ENCODE measurements around the gene UBE2E1. TPM values are rescaled to one million over a fixed set of nuclear protein-coding genes. Genes with fewer than 3 reads are reported as not detected.

UBE2E1 gene
- total RNA-seq, 1 experiment from 2014 or later, result 80.3 TPM

DNA sequence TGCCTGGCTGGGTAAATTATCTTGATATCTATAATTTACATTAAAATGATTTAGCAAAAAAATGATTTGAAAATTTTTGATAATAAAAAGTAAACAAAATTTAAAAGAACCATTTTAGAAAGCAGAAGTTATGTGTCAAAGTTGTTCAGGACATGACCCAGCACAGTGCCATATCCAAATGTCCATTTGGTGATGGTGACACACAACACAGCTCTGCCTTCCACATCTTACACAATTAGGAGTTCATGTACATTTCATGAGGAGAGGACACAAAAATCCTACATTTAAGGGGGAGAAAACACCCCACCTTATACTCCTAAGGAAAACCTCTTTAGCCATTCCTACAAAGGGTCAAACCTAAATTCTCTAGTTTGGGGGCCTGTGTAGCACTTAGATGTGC, 10.7 kb upstream of the UBE2E1 start:
- DNase-seq (ENCODE audit: low read depth), result no peak

DNA sequence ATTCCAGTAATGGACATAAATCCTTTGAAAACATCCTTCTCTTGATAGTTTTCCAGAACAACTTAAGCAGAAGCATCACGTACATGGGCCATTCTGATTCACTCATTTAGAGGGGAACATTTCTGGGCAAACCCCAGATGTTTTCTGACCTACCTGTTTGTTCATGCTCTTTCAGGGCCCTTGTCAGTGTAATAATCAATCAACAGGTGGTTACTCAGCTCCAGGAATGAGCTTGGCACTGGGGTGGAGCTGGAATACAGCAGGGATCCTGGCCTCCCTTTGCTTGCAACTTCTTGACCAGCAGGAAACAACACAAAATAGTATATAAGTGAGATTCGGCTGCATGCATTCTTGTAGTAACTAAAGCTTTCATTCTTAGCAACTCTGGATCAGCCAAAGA, 9.2 kb upstream of the UBE2E1 start:
- no peak for DNase-seq (ENCODE audit: low read depth)

DNA sequence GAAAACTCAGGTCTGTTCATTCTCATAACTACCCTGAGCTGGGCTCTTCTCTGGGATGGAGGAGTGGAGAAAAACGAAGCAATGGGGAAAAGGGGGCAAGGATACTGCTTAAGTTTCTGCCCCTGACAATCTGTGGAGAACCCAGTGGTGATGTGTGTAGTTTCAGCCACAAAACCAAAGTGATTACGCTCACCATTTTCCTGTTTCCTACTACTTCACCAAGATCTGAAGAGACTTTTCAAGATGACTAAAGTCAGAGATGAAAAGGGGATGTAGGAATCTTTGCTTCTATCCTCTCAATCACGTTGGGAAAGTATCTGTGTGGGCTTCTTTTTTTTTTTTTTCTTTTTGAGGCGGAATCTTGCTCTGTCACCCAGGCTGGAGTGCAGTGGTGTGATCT, 8.3 kb upstream of the UBE2E1 start:
- DNase-seq (ENCODE audit: low read depth), result no peak

DNA sequence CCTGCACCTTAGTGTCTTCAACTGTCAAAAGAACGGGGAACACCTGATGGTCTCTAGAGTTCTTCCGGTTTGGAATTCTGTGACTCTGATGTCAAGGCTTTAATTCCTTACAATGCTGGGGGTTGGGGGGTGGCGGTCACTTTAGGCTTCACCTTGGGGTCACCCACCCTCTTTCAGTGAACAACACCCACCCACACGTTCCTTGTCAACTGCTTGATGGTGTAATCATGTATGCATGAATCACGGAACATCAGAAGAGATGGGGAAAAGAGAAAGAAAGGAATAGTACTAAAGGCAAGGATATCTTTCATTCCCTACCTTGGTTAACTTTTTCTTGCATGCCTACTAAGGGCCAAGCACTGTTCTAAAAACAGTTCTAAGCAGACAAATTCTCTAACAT, 7.3 kb upstream of the UBE2E1 start:
- no peak for DNase-seq (ENCODE audit: low read depth)

DNA sequence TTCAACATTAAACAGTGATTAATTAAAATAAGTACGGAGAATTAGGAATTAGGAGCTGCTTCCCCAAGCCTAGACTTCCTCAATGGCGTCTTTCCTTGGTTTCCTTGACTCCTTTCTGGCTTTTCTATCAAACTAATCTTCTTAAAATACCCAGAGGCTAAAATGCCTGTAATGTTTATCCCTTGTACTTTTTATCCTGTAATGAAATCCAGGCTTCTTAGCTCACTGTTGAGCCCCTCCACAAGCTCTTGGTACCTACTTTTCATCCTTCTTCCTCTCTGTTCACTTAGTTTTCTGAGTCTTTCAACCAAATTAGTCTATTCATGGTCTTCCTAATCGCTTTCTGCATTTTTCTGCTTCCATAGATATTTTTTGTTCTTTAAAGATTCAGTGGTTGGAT, 6.9 kb upstream of the UBE2E1 start:
- DNase-seq (ENCODE audit: low read depth), result no peak

DNA sequence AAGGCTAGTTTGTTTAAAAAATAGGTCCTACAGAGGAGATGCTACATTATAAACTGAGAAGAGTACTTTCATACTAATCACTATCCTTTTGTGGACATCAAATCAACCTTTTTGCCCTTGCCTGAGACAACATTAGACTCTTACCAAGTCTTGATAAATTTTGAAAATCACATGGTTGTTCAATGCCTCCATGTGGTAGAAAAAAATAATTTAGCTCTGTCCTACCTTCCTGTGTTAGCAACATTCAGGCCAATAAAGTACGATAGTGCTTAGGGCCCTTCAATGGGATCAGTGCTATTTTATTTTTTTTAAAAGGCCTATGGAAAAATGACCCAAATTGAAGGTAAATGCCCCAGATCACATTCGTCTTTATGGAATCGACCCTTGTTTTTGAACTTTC, 5.0 kb upstream of the UBE2E1 start:
- DNase-seq (ENCODE audit: low read depth), result no peak

DNA sequence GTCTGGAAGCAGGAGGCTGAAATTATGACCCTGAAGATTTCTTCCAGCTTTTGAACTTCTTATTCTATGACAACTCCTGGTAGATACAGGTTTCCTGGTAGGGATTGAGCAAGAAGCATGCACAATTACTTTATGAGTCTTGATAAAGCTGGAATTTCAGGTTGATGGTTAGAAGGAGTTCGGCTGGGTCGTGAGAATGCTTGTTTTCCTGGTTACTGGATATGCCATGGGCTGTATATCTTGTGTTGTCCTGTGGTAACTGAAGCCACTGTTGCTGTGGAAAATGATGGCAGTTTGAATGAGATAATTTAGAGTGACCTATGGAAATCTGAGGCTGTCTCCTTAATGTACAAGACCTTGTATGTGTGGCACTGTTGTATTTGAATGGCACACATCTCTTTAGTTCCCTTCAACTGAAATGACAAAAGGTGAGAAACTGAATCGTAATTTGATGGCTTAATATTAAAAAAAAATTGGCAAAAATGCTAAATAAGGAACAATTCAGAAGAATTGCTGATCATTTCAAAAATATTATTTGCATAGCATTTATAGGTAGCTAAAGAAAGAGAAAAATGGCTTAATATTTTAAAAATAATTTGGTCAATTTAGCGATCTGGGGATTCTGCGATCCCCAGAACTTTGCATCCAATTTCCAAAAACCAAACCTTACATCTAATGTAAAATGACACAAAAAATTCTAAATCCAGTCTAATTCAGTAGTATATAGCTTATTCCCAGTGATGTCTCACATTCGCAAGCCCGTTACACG, 1.1 kb upstream of the UBE2E1 start:
- DNase-seq (ENCODE audit: low read depth), result no peak

DNA sequence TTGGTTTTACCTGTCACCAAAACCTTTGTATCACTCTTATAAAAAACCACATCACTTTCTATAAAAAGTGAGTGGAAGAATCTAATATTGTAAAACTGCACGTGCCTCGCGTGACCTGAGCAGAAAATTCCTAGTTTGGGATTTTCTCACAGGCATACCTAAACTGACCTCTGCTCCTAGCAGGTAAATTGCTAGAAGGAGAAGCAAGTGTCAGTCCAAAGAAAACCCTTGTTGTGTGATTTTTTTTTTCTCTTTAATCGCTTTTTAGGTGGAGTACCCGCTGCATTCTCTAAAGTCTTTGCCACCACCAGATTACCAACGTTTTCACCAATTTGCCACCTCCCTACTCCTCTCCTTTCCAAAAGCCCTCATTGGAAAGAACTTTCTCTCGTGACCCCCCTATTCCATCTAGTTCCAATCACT, 534 bp upstream of the UBE2E1 start:
- DNase-seq (ENCODE audit: low read depth), result no peak

DNA sequence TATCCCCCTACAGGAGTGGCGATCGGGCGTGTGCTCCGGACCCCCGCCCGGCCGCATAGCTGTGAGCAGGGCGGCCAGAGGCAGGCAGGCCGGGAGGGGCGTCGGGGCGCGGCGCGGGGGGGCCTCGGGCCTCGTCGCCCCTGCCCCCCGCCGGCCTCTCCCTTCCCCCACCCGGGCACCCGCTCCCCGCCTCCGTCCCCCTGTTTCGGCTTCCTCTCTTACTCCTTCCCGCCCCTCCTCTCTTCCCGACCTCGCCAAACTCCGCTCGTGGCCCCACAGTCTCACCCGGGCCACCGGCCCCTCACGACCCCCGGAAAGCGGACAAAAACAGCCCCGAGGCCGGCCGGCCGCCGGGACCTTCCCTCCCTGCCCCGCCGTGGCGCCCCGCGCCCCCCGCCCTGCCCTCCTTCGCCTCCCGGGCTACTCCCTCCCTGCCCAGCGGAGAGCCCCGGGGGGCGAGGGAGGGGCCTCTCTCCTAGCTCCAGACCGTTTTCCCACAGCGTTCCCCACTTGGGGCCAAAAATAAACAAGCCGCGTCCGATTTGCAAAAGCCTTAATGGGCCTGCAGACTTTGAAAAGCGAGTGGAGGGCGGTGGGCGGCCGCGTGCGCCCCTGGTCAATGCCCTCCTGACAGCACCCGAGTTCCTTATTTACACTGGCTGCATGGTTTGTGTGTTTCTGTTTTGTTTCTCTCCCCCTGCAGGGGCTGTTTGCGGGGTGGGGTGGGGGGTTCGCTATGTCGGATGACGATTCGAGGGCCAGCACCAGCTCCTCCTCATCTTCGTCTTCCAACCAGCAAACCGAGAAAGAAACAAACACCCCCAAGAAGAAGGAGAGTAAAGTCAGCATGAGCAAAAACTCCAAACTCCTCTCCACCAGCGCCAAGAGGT, 1.0 kb downstream of the UBE2E1 start:
- peak; percentile 22 for DNase-seq (ENCODE audit: low read depth)

DNA sequence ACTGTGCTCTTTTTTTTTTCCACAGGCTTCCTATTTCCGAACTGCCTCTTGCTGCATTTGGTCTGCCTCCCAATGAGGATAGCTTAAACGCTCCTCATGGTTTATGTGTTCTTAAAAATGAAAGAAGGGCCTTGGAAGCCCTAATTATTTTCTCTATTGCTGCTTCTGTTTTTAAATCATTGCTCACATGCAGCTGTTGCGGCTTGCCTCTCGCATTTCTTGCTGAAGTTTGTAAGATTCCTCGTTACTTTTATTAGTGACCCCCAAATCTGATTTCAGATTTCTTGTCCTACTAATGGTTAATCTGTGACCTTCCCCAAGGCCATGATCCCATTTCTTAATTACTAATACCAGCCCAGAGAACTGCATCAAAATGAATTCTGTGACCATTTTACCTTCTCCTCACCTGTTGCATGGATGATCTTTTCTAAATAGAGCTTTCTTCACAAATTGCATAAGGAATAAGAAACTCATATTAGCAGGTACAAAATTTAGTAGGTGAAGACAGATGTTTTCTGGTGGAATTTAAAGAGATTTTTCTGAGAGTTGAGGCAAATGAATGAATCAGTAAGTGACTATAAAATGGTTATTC, 1.8 kb downstream of the UBE2E1 start:
- DNase-seq (ENCODE audit: low read depth), result no peak

DNA sequence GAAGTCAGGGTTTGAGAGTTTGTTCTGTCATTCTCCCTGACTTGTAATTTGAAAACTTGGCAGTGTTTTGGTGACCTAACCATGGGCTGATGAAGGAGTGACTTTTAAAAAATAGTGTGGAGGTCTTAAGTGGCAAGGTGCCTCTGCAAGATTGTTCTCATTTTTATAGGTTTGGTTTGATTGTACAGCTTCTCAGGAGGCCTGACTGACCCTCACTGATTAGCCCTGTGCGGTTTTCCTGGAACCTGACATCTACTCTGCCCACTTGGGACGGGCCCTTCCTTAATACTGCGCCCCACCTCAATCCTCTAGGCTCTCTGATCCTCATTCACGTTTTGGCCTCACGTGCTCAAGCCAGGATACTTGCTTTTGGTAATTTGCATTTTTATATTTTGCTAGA, 2.8 kb downstream of the UBE2E1 start:
- DNase-seq (ENCODE audit: low read depth), result no peak

DNA sequence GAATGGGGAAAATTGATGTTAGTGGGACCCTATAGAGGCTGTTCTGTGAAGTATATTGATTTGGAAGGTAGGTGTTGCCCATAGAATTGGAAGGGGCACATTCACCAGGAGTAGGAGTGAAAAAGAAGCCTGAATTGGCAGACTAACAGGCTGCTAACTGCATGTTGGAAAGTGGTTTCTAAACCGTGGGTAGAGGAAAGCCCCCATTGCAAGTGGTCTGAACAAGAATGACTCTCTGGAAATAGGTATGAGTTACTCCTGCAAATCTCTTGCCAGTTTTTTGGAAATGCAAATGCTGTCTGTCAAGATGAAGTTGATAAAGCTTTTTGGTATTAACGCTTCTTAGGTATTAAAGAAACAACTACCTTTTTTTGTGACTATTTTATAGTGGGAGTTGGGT, 3.5 kb downstream of the UBE2E1 start:
- no peak for DNase-seq (ENCODE audit: low read depth)

DNA sequence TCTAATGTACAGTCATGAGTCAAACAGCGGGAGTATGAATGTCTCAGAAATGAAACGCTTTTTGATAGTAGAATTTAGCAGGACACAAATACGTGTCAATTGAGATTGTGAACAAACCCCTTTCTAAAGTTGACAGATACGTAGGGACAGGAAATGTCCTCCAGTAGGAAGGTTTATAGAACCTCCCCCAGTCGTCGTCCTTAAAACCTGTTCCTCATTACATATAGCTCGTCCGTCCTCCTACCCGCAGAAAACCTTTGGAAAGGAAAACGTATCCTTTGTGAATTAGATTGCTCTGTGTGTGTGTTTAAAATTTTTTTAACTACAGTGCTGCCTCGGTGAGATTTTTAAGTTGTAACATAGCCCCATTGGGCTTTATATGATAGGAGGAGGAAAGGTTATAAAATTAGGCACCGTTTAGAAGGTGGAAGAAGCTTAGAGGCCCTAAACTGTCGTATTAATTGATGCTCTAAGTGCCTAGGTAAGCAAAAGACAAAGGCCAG, 4.1 kb downstream of the UBE2E1 start:
- DNase-seq (ENCODE audit: low read depth), result no peak

DNA sequence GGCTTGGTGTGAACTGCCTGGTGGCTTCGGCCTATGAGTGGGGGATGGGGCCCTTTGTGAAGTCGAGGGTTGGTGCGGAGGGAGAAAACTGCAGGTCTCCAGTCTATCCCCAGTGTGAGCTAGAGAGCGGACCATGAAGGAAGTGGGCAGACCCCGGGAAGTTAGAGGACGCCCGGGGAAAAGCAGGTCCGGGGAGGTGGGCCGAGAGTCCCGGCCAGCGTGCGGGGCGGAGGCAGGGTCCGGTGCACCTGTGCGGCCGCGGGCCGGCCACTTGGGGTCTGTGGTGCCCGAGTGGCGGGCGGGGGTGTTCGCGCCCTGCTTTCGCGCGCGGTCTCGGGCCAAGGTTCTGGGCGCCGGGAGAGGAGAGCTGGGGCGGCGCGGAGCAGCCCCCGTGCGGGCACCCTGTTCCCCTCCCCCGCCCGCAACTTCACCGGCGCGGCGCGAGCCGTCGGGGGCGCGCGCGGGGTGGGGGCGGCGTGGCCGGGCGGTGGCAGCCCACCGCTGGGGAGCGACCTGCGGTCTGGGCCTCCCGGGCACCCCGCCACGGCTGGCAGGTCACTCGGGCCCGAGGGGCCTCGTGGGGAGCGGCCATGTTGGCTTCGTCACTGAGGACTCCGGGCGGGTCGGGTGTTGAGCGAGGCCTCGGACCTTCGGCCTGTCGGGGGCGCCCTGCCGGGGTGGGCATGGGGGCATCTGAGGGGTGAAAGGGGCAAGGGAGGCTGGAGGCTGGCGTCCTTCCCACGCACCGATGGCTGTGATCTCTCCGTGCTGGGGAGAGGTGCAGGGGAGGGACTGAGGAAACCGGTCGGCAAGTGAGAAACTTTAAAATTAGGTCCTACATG, 4.8 kb downstream of the UBE2E1 start:
- peak; percentile 36 for DNase-seq (ENCODE audit: low read depth)

DNA sequence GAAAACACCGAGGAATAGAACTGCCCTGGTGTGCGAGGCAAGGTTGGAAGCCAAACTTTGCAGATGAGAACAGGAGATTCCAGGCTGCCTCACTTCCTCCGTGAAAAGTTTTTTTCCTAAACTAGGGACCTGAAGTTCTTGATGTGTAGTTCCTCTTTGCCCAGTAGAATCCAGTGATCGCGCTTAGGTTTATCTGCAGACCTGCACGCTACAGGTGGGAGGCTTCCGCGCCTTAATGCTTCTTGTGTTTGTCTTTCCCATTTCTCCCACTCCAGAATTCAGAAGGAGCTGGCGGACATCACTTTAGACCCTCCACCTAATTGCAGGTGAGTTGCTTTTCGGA, 5.4 kb downstream of the UBE2E1 start:
- DNase-seq (ENCODE audit: low read depth), result no peak

DNA sequence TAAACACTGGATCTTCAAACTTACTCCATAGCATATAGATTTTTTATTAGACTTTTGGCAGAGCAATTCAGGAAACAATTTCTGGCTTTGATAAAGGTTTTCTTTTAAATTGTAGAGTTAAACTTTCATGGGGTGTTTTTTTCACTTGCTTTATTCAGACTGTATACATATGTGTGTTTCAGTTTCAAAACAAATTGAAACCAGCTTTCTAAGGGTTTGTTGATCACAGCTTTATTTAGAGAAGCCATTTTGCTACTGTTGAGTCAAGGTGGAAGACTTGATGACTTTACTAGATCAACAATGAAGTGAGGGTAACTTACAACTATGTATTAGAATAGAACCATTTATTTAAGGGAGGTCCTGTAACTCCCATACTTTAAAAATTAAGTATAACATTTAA, 6.2 kb downstream of the UBE2E1 start:
- no peak for DNase-seq (ENCODE audit: low read depth)

DNA sequence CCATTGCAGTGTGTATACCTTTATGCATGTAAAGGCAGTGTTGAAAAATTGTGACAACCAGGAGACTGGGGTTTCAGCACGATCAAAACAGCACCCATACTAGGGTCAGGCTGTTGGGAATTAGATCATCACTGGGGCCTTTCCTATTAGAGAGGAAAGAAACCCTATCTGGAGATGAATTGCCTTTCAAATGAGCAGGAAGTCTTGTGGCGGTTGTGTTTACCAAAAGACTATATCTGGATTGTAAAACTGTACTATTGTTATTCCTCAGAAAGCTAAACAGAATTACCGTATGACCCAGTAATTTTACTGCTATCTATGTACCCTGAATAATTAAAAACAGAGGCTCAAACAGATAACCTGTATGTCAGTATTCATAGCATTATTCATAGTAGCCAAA, 10.1 kb downstream of the UBE2E1 start:
- DNase-seq (ENCODE audit: low read depth), result no peak

DNA sequence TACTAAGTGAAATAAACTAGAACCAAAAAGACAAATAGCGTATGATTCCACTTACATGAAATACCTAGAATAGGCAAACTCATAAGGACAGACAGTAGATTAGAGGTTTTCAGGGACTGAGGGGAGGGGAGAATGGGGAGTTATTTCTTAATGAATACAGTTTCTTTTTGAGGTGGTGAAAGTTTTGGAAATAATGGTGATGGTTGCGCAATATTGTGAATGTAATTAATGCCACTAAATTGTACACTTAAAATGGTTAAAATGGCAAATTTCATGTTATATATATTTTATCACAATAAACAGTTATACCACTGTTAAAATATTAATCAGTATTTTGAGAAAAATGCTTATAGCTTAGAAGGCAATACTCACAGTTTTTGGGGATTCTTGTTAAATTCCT, 11.0 kb downstream of the UBE2E1 start:
- DNase-seq (ENCODE audit: low read depth), result no peak

DNA sequence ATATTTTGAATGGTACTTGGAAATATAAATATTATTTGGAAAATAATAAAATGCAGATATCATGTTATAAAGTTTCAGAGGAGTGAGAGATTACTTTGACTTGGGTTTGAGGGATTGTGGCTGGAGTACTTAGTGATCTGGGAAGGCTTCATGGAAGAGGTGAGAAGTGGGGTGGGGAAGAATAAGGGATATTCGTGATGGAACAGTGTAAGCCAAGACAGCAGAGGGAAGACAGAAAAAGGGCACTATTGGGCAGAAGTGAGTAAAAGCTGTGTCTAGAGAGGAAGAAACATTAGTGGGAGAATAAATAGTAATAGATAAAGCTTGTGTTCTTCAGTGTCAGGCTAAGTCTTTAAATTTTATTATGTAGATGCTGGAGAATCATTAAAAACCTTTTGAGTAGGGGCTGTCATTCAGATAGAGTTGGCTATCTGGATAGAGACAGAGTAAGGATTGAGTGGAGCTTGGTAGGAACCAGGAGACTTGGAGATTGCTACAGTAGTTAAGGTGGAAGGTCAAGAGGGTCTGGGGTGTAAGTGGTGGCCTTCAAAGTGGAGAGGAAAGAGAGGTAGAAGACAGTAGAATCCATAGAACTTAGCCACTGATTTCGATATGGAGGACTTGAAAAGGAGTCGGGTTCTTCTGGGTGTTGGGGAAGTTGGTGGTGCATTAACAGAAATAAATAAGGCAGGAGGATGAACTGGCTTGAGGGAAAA, 11.9 kb downstream of the UBE2E1 start:
- DNase-seq (ENCODE audit: low read depth), result no peak

DNA sequence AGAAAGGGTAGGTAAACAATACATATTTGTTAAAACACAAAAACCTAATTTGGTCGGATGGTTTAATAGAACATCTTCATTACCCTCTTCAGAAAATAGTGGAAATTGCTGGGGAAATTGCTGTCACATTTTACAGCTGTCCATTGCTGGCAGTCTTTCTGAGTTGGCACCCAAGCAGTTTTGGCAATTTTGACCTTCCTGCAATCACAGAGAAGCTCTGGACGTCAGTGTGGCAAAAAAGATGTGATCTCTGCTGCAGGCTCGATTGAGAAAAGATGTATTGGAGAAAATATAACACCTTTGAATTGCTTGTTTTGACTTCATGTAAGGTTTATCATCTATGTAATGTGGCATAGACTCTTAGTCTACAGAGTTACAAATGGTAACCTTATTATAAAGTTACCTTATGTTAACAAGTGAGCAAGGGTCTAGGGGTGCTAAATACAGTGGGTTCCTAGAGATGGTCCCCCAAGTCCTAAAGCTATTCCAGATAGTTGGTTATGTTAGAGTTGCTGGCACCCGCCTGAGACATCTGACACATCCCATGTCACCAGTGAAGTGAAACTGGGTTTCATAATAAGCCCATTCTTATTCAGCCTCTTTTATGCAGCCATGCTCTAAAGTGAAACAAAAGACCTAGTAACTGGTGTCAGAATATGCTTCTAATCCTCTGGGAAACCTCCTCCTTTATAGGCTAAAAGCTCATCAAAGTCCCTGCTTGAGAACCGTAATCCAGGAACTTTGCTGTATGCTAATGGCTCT, 14.0 kb downstream of the UBE2E1 start:
- no peak for DNase-seq (ENCODE audit: low read depth)
